ENCODE measurements around the gene PLCD1. TPM values are rescaled to one million over a fixed set of nuclear protein-coding genes. Genes with fewer than 3 reads are reported as not detected.
"Not testable (repeated sequence)": the region's sequence is repeated elsewhere in the genome, so short reads cannot be mapped to it uniquely, and the experiment has no call there.

The PLCD1 gene
- total RNA-seq, 6 donors from 2014 or later: 20.8 to 80.1 (median 36.1) TPM

DNA sequence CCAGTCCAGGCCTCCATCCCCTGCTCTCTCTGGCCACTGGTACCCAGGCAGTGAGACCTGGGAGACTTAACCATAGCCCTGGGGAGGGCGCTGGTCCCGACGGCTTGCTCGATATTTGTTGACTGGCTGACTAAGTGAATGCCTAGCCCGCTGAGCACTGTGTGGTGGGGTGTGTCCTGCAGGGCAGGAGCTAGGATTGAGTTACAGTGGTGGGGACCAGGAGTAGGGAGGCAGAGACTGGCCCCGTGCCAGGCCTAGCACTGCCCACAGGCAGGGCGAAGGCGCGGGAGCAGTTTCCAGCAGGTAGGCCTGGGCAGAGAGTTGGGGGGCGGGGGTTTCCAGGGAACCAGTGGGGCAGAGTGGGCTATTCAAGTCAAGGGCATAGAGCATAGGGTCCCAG is 38.9 kb downstream of the PLCD1 start, which contains the start of gene VILL:
VILL (plus strand) TSS at position 260 of the 400 bp plus-strand sequence. CDS start 2,887 bp downstream, outside the sequence.
- TF ChIP-seq POLR2AphosphoS5 (IDR thresholded peaks at IDR 0.05) (no peak), POLR2A (IDR thresholded peaks at IDR 0.05) (peak in 1 of 4 donors; percentile 30), EP300 (IDR thresholded peaks at IDR 0.05) (no peak)
- TF ChIP-seq, protein P1, sequence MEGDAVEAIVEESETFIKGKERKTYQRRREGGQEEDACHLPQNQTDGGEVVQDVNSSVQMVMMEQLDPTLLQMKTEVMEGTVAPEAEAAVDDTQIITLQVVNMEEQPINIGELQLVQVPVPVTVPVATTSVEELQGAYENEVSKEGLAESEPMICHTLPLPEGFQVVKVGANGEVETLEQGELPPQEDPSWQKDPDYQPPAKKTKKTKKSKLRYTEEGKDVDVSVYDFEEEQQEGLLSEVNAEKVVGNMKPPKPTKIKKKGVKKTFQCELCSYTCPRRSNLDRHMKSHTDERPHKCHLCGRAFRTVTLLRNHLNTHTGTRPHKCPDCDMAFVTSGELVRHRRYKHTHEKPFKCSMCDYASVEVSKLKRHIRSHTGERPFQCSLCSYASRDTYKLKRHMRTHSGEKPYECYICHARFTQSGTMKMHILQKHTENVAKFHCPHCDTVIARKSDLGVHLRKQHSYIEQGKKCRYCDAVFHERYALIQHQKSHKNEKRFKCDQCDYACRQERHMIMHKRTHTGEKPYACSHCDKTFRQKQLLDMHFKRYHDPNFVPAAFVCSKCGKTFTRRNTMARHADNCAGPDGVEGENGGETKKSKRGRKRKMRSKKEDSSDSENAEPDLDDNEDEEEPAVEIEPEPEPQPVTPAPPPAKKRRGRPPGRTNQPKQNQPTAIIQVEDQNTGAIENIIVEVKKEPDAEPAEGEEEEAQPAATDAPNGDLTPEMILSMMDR (IDR thresholded peaks at IDR 0.05): no peak

DNA sequence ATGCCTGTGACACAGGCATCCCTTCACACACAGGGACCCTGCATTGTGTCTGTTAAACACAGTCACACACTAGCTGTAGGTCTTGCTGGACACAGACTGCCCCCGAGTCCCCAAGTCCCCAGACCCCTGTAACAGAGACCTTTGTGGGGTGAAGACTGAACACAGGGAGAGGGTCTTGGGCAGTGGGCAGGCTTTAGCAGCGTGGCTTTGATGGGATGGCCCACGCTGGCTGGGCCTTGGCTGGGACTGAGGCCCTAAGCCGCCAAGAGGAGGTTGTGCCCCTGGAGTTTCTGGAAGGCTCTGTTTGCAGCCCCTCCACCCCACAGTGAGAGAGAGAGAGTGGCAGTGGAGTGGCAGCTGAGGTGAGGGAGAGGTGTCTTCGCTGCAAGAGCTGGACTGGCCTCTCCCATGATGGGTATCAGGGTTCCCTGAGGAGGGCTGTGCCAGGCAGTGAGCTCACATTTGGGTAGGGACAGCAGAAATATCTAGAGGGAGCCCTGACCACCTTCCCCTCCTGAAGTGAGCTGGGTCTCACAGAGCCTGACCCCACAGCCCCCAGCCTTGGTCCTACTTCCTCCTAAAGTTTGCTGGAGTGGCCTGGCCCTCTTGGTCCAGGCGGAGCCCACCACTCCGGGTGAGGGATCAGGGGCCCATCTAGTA is 39.5 kb downstream of the PLCD1 start:
- Histone ChIP-seq H3K4me3 (no peak overlapping the region), H3K27me3 (no peaks in the 10 kb centered on the region), H3K36me3 (peaks cover 0 to under 1% (median 0%) of the 10 kb centered on the region in 4 donors), H3K9me3 (no peaks in the 10 kb centered on the region), H3K27ac (peak overlapping the region in 2 of 4 donors; percentile 66 to 83), H3K4me1 (peaks cover 20 to 52% (median 39%) of the 10 kb centered on the region in 4 donors)
- DNase-seq: no peak
- TF ChIP-seq, protein P1 (IDR thresholded peaks at IDR 0.05): no peak
- no peak for TF ChIP-seq EP300 (IDR thresholded peaks at IDR 0.05)
- no peak for TF ChIP-seq POLR2AphosphoS5 (IDR thresholded peaks at IDR 0.05)
- TF ChIP-seq POLR2A (IDR thresholded peaks at IDR 0.05): no peak
- ATAC-seq (ENCODE audit: low FRiP score in 2 of 2): no peak
- 97 to 100% methylated on average over 2 to 7 of the region's 7 CpGs for WGBS, 2 donors

More for the DNA sequence above, 38.9 kb downstream of the PLCD1 start, which contains the start of gene VILL:
- WGBS, 2 donors: 44 to 87% methylated on average over 5 to 7 of the region's 10 CpGs
- Histone ChIP-seq H3K27ac (peak within 1 kb of the TSS in 3 of 4 donors; percentile 32 to 83 (median 66)), H3K36me3 (no peaks in the 10 kb centered on the region), H3K4me1 (peaks cover 22 to 52% (median 40%) of the 10 kb centered on the region in 4 donors), H3K4me3 (peak within 1 kb of the TSS in 3 of 4 donors; percentile 14 to 36 (median 15)), H3K9me3 (no peaks in the 10 kb centered on the region), H3K27me3 (no peaks in the 10 kb centered on the region)
- ATAC-seq (ENCODE audit: low FRiP score in 2 of 2): no peak
- DNase-seq: peak in 1 of 2 donors; percentile 66

DNA sequence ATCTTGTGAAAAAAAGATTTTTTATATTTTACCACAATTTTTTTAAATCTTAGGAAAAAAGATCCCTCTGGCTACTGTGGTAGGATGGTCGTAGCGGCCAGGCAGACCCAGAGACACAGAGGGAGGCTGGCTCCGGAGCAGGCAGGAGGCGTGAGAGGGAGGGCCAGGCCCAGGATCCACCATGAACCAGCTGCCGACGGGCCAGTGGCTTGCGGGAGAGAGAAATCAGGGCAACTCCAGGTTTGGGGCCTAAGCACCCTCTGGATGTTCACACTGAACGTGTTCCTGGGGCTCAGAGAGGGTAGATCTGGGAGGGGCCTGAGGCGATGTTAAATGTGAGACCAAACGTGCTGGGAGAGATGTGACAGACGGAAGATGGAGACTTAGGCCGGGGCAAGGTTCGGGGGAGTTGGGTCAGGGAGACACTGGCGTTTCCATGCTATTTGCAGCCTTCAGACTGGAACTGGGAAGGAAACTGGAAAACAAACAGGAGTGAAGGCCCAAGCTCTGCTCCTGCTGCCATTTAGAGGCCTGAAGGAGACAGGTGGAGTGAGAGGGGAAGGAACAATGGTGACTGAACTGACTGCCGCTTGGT is 40.4 kb downstream of the PLCD1 start:
- peak overlapping the region in 1 of 4 donors; percentile 83 for H3K27ac ChIP-seq
- TF ChIP-seq POLR2AphosphoS5 (IDR thresholded peaks at IDR 0.05) (no peak), EP300 (IDR thresholded peaks at IDR 0.05) (no peak), POLR2A (IDR thresholded peaks at IDR 0.05) (no peak)
- TF ChIP-seq, protein P1 (IDR thresholded peaks at IDR 0.05): no peak
- no peak overlapping the region for H3K4me3 ChIP-seq
- peaks cover 0 to 6% (median 0%) of the 10 kb centered on the region in 4 donors for H3K36me3 ChIP-seq
- ATAC-seq (ENCODE audit: low FRiP score in 2 of 2) (no peak), DNase-seq (no peak)
- 90 to 92% methylated on average over 15 of the region's 15 CpGs for WGBS, 2 donors
- peaks cover 18 to 49% (median 33%) of the 10 kb centered on the region in 4 donors for H3K4me1 ChIP-seq
- no peaks in the 10 kb centered on the region for H3K9me3 ChIP-seq
- H3K27me3 ChIP-seq: no peaks in the 10 kb centered on the region

DNA sequence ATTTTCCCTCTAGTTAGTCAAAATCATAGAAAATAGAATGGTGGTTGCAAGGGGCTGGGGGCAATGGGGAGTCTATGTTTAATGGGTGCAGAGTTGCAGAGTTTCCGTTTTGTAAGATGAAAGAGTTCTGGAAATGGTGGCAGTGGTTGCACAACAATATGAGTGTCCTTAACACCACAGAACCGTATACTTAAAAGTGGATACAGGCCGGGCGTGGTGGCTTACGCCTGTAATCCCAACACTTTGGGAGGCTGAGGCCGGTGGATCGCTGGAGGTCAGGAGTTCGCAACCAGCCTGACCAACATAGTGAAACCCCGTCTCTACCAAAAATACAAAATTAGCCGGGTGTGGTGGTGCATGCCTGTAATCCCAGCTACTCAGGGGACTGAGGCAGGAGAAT is 41.1 kb downstream of the PLCD1 start:
- peak overlapping the region in 2 of 4 donors; percentile 83 to 86 for H3K27ac ChIP-seq
- DNase-seq: peak in 1 of 2 donors; percentile 67
- not testable (repeated sequence) for H3K4me3 ChIP-seq; H3K9me3 ChIP-seq; H3K36me3 ChIP-seq; ATAC-seq (ENCODE audit: low FRiP score in 2 of 2); H3K27me3 ChIP-seq
- H3K4me1 ChIP-seq: peaks cover 13 to 43% (median 28%) of the 10 kb centered on the region in 4 donors
- 65 to 75% methylated on average over 10 of the region's 10 CpGs for WGBS, 2 donors

GRCh38 chr3:37987751-37988179 is 41.7 kb downstream of the PLCD1 start:
- H3K4me3 ChIP-seq: no peak overlapping the region
- WGBS, 2 donors: 62 to 72% methylated on average over 7 of the region's 7 CpGs
- peak overlapping the region in 3 of 4 donors; percentile 71 to 86 (median 83) for H3K27ac ChIP-seq
- no peaks in the 10 kb centered on the region for H3K9me3 ChIP-seq
- DNase-seq (peak in 1 of 2 donors; percentile 73), ATAC-seq (ENCODE audit: low FRiP score in 2 of 2) (no peak)
- peaks cover 10 to 37% (median 24%) of the 10 kb centered on the region in 4 donors for H3K4me1 ChIP-seq
- peaks cover 0 to 9% (median 0%) of the 10 kb centered on the region in 4 donors for H3K36me3 ChIP-seq
- TF ChIP-seq, protein P1 (IDR thresholded peaks at IDR 0.05): no peak
- no peak for TF ChIP-seq POLR2AphosphoS5 (IDR thresholded peaks at IDR 0.05)
- TF ChIP-seq POLR2A (IDR thresholded peaks at IDR 0.05): no peak
- TF ChIP-seq EP300 (IDR thresholded peaks at IDR 0.05): no peak
- H3K27me3 ChIP-seq: no peaks in the 10 kb centered on the region
